ENCODE measurements around the gene CACNA1D.
"Not testable (repeated sequence)": the region's sequence is repeated elsewhere in the genome, so short reads cannot be mapped to it uniquely, and the experiment has no call there.

Gene CACNA1D

DNA sequence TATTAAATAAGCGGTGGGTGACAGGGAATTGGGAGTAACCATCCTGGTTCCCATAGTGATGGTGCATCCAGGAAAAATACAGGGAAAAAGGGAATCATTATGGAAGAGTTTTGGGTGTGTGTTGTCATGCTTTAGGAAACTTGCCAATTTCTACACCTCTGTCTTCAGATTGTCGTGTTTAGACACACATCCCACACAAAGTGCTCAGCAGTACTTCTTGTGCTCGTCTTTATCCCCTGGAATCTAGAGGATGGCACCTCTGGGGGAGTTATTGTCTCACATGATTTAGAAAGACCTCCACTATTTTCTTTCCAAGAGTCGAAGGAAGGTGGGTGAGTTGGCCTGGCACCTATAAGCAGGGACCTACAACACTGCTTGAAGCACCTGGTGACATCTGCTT lies 35.8 kb downstream of the CACNA1D start:
- no peak for DNase-seq

DNA sequence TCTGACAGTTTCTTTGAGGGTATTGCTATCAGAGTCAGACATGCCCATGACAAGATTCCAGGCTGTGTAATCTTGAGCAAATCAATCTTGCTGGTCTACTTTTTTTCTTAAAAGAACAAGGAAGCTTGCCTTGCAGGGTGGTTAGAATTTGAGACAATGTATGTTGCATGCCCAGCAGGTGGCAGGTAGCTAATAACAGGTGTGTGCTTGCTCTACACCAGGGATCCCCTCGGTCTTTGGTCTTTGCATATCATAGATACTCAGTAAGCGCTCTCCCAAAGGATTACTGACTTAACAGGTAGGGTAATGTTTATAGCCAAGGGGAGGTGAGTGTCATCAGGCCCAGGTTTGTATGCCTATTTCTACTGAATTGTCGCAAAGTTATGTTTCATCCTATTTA lies 37.3 kb downstream of the CACNA1D start:
- DNase-seq: no peak

DNA sequence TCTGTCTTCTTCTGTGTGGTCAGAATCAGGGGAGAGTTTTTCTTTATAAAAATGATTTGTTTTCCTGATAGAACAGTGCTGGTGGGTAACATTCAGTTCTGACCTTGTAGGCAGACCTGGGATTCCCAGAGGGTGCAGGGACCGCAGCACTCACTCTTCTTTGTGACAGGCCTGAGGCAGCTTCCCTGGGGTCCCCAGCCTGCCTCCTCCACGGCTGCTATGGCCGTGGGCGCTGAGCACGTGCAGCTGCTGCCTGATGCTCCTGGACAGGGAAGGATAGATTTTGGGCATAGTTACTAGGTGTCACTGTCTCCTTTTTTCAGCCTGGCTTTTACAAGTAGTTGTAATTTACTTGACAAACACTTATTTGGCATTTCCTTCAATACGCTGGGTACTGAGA lies 39.1 kb downstream of the CACNA1D start:
- DNase-seq: no peak

DNA sequence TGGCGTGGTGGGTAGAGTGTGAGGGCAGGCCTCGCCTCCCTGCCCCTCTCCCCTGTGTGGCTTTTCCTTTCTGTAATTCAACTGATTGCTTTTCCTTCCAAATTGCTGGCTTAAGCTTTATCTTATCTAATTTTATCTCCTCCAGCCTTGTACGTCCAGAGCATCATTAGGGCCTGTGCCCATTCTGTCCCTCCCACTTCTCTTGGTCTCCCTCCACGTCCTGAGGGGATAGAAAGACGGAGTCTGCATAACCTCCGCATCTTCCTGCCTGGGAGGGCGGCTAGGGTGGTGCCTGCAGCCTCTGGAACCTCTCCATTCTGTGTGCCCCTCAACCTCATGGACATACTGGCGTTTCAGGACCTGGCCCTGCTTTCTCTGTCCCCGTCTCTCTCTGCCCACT lies 39.8 kb downstream of the CACNA1D start:
- no peak for DNase-seq

DNA sequence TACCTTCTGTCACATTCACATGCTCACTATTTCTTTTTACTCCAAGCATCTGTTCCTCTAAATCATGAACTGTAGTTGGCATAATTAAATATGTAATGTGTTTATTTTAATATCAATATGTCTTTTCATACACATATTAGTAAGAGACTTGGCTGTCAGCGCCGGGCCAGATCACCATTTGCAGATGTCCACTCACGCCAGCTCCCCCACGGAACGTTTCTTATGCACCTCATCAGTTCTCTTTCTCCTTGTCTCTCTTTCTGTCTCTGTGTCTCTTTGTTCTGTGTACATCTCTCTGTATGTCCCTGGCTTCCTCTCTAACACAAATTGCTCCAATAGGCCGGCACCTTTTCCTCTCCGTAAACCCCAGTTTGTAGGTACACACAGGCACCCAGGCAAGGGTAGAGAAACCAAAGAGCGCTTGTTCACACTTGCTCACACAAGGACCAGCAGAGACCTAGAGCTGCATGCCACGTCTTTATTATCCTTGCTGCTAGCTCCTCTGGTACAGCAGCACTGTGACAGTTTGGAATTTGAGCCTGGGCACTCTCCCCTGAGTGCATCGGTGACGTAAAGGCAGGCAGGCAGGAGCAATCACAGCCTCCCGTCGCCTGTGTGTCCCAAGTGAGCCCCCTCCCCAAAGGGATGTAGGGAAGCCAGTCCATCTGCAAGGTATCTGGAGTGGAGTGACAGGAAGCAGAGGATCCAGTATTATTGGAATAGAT lies 40.4 kb downstream of the CACNA1D start:
- DNase-seq: no peak

DNA sequence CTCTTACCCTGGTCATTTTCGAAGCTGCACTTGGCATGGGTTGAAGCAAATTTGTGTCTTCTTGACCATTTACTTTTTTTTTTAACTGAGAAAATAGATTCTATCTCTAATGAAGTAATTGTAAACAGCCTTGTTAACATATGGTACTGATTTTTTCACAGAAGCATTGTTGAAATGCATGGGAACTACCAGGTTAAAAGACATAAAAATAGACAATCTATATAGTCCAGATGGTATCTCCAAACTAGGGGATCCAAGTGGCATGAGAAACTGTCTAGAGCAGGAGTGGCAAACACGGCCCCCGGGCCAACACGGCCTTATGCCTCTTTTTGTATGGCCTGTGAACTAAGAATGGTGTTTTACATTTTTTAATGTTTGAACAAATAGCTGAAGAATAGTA lies 41.9 kb downstream of the CACNA1D start:
- no peak for DNase-seq

DNA sequence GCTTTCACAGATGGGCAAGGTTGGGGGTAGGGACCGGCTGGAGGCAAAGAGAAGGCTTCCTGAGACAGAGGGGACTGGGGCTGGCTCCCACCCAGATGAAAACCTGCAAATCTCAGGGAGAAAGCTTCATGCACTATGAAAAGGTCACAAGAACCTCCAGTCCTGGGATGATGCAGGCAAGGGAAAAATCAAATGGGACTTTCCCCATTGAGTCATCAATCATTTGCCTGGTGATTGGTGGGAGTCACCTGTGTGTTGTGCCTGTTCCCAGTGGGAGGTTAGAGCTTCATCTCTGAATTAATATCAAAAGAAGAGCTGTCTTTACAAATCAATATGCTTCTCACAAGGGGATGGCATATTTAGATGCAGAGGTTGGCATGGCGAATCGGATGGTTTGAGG lies 49.9 kb downstream of the CACNA1D start:
- no peak for DNase-seq

DNA sequence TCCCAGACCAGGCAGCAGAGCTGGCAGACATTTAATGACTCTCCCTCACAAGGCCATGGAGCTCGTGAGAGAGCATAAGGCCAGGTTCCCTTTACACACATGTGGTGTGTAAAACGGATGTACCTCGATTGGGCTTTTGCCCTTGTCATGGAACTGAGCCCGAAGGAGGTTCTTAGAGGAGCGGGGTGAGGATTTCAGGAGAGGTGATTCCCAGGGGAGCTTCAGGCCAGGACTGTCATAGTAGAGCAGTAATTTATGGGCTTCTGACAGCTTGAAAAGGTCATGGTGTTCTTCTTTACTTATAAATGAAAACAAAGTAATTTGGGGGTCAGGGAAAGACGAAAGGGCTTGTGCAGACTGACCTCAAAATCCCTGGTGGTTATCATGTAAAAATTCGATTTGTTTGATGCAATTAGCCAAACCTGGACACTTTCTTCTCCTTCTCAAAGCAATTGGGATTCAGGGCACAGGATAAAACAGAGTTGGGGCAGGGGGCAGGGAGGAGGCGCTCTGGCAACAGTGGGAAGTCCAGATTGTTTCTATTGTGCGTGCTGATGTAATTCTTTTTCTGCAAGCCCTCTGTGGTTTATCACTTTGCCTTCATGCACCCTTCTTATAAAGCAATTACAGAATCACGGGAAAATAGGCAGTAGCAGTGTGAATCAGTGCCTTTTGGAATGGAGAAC lies 51.0 kb downstream of the CACNA1D start:
- DNase-seq: no peak

DNA sequence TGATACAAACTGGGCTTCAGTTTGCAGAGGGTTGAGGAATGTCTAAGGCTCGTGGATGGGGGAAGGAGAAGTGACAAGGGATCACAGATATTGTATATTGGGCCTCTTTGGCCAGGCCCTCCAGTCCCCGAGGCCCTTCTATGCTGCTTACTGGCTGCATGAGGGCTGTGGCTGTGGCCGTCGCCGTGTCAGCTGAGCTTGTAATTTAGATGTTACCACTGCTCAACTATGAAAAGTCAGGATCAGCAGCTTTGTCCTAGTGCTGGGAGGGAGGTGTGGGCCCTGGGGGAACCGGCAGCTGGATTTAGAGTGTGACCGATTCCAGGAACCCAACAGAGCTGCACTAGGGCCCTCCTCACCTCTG lies 51.6 kb downstream of the CACNA1D start:
- no peak for DNase-seq

DNA sequence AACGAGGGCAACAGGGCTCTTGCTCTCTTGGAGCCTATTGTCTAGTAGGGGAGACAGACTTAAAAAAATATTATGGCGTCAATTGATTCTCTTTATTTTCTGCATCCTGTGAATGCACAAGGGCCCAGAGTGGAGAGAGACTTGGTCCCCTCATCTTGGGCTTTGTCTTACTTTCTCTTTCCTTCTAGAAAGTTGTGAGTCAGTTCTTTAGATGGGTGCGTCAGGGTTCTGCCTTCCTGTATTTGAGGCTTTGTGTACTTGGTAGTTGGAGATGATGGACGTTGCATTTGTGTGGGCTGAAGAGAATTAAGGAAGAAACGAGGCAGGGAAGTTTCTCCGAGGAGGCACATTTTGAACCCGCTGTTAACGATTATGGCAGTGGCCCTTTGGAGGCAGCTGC lies 52.9 kb downstream of the CACNA1D start:
- no peak for DNase-seq

DNA sequence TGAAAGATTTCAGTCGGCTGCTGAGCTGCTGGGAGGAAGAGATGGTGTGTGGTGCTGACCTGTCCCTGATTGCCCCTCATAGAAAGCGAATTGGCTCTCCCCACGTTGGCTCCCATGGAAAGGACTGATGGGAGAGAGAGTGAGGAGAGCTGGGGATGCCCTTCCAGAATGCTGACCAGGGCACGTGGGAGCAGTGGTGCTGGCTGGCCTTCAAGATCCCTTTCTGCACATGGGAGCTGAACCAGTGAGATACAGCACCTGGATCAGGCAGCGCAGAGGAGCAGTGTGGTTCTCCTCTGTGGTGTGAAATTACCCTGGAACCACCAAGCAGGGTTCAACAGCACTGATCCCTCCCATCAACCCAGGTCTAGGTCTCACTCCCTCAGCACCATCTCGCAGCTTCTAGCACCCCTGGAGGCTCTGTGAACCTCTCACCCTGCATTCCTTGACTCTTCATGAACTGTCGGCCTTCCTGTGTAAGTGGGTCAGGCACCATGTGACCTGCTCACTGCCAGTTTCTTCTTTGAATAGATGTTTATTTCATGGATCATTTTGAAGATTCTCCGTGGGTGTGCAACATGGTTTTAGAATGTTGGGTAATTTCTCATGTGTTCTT lies 55.7 kb downstream of the CACNA1D start:
- DNase-seq: no peak

DNA sequence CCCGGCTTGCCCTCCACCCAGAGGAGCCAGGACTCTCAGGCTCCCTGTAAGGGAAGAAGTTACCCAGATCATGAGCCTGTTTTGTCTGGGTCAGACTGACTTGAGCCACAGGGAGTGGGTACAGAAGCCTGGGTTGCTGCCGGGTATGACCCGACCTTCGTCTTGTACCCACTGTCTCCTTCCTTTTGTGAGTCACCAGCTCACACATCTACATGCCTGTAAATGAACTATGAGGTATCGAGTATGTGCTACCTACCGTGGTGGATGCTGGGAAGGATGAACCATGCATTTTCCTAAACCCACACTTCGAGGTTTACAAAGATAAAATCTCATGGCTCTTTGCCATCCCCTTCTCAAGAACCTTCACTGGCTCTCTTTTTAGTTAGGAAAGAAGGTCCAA lies 56.9 kb downstream of the CACNA1D start:
- DNase-seq: no peak

DNA sequence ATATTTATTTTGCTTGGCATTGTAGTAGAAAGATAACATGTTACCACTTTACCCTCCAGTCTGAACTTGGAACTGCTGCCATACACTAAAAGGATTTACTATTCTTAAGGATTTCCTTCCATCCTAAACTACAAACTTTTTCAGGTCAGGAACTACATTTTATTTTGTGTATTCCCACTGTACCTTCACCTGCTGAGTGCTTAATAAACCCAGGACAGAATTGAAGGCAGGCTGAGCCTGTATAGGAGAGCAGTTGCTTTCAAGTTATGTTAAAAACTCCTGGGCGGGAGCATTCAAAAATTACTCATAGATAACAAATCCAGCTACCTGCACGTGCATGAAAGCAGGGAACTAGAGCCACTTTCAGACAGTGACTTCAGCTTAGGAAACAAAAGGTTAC lies 58.3 kb downstream of the CACNA1D start:
- no peak for DNase-seq

DNA sequence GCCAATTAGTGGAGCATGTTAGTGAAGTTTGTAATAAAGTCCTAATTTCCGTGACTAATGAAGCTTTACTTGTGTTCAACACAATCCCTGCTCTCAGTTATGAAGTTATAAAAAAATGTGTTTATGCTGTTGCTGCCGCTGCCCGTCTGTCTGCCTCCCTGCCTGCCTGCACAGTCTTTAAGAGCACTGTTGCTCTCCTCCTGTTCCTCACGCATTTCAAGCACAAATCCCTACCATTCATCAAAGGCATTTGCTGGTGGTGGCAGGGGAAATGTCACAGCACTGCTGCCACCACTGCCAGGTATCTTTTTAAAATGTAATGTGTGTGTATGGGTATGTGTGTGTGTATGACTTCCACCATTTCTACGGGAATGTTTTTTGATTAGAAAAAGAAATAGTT lies 58.8 kb downstream of the CACNA1D start:
- DNase-seq: no peak

DNA sequence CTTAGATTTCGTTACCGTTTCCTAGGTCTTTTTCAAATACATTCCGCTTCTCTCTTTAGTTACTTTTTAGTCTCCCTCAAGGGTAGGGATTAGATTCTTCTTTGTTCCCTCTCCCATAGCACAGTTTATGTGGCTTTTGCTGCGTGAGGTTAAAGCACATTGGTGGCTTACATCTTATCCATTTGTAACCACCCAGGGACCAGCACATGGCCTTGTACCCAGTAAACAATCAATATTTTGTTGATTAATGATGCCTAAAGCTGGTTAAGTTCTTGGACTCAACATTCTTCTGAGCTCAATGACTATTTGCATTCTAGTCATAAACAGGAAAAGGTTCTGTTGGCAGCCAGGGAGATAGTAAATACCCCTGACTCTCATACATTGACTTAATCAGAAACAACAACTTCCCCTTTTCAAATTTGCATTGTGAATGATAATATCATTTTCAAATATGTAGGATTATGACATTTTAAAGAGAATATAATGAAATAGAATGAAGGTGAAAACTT lies 60.2 kb downstream of the CACNA1D start:
- DNase-seq: no peak

DNA sequence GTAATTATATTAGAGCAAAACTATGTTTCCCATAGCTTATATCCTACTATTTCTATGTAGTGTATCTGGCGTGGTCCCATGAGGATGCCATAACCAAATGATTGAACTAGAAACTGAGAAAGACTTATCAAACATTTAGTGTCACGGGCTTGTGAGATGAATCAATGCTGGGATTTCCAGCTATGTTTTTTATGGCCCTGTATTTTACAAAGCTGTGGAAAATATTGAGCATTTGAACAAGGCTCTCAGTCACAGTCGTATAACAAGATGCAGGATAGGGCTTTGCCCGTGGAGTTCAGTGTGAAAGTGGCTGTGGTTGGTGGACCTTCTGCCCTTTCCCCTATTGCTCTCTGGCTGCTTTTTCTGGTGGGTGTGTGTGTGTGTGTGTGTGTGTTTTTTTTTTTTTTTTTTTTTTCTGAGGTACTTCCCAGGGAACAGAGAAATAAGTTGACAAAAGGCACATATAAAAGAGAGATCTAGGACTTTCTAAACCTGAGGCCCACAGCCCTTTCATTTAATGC lies 60.7 kb downstream of the CACNA1D start:
- DNase-seq: no peak

DNA sequence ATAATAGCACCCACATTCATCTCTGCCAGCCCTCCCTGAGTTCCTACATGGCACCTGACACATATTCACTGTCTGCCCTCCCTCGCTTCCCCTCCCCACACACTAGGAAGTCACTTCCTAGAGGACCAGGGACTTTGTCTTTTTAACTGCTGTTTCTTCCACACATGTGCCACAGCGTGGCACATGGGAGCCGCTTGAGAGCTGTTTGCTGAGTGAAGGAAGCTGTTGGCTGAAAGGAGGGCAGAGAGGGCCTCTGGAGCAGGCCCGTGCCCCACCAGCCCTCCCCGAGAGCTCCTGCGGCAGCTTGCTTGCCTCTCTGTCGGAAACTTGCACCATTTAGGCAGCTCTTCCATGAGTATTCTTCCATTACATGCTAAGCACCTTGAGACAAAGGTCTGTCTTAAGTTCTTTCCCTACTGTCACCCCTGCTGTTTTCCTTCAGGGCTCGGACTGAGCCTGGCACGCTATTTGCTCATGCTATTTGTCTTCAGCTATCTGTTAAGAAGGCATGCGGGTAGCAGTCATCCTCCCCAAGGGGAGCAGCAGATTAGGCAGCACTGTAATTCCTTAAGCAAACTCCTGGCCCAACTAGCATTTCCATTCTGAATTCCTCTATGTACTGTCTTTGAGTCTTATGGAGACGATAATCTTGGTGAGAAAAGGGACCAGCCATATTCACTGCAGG lies 72.2 kb downstream of the CACNA1D start:
- no peak for DNase-seq

DNA sequence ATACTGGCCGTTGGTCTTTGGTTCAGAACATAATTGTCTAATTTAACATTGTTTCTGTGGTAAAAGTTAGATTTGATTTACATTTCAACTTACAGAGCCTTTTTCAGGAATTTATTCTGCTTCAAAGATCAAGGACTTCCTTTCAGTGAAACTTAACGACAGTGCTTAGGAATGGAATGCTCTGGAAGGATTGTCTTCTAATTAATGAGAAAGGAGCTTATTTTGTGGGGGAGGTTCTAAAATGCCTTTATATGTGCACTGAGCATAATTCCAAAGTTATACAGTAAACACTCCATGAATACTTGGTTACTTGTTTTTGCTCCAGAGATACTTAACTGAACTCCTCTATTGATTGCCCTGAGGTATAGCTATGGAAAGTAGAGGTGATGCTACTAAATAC lies 75.7 kb downstream of the CACNA1D start:
- DNase-seq: no peak

DNA sequence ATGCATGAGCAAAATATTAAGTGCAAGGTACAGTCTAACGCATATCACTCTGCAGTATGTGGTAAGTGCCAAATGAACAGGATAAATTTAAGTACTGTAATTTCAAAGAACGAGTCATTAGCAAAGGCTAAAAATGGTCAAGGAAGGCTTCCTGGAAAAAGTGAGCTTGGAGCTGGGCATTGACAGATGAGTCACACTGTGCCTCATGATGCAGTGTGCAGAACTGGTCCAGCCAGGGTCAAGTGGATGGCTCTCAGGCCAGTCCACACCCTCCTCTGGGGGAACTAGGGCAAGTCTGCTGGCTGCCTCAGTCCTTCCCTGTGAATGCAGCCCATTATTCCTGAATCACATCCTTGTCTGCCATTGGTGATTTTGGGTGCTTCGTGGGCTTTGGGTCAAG lies 76.3 kb downstream of the CACNA1D start:
- DNase-seq: no peak

DNA sequence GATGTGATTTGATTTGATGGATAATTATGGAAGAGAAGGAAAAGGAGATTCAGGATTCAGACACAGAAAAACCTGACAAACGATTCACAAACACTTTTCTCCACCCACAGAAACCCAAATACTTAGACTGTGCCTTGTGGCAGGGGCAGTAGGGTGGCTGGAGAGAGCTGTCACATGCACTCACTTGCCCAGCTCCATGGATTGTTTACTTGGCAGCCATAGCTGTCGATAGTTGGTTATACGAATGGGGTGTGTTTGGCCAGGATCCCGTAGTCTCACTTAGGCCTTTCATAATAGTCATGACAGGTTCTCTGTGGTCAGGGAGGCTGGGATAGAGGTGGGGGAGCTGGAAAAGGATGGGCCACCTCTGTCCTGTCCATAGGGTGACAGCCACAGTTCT lies 76.9 kb downstream of the CACNA1D start:
- DNase-seq: no peak

DNA sequence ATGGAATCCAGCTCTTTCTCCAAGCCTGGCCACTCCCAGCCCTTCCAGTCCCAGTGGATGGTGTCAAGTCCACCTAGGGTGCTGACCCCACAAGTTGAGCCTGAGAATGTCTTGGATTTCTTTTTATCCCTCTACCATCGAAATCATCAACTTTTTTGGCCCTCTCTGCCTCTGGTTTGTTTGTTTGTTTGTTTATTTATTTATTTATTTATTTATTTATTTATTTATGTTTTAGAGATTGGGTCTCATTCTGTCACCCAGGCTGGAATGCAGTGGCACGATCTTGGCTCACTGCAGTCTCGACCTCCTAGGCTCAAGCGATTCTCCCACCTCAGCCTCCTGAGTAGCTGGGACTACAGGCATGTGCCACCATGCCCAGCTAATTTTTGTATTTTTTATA lies 77.8 kb downstream of the CACNA1D start:
- not testable (repeated sequence) for DNase-seq

DNA sequence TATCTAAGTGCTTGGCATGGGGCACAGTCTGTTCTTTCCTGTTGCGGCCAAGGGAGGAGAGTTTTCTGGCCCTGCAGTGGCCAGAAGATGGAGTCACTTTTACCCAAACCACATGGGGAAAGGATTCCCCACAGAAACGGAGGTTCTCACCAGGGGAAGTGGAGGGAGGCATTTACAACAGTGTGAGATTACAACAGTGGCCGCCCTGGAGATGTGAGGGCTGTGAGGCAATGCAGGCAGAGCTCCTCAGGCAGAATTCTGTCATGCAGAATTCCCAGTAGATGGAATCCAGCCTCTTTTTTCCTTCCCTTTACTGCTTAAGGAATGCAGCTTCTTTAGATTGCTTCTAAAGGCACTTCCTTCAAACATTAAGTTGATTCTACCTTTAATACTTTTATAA lies 83.1 kb downstream of the CACNA1D start:
- no peak for DNase-seq

DNA sequence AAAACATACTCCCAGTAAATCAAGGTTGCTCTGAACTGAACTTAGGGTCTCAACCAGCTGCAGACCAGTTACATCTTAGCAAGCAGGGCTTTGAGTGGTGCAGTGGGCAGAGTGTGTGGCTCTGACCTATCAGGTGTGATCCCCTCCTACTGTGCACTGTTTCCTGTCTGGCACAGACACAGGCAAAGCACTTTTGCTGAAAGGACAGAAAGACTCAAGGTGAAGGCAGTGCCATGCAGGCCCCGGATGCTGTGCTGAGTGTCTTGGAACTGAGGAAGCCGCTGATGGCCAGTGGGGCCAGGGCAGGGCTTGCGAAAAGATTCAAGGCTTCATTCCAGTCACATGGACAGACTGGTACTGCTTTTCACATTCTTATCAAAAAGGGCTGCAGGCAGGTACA lies 85.2 kb downstream of the CACNA1D start:
- no peak for DNase-seq

DNA sequence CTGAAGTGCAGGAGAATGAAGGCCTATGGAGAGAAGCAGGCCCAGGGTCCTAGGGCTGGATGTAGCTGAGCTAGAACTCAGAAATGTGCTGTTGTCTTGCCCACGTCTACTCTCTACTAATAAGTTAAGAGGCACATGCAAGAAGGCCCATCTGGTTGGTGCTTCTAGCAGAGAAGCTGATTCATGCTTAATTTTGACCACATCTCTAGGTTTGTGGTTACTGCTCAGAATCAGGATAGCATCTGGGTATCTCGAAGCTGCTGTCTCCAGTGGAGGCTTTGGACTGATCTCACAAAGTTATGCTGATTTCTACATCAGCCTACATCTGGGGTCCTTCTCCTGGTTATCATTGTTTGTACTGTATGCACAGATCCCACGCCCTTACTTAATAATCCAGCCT lies 87.3 kb downstream of the CACNA1D start:
- no peak for DNase-seq

All from stimulated activated naive CD4-positive, alpha-beta T cell (primary cell).